ENCODE measurements around the gene CLIC4.

DNA sequence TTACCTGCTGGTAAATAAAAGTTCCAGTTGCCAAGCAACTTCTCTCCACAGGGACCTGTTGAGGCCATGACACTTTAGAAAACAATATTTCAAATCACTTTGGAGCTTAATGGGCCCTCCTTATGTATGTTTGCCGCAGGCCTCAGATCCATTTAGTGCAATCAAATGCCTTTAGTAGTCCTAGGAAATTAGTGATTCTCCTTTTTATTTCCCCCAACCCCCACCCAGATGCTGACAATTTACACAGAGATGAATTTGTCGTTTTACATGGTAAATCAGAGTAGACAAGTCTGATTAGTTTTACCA lies 83.6 kb downstream of the CLIC4 start:
- no peak for TF ChIP-seq YY1 (IDR thresholded peaks at IDR 0.05; ENCODE audit: insufficient read depth, insufficient read length)
- TF ChIP-seq ZNF274 (IDR thresholded peaks at IDR 0.05; ENCODE audit: low read depth, low read length) = no peak

All from NT2/D1 (cell line).